ENCODE results near the gene TTC9B.

DNA sequence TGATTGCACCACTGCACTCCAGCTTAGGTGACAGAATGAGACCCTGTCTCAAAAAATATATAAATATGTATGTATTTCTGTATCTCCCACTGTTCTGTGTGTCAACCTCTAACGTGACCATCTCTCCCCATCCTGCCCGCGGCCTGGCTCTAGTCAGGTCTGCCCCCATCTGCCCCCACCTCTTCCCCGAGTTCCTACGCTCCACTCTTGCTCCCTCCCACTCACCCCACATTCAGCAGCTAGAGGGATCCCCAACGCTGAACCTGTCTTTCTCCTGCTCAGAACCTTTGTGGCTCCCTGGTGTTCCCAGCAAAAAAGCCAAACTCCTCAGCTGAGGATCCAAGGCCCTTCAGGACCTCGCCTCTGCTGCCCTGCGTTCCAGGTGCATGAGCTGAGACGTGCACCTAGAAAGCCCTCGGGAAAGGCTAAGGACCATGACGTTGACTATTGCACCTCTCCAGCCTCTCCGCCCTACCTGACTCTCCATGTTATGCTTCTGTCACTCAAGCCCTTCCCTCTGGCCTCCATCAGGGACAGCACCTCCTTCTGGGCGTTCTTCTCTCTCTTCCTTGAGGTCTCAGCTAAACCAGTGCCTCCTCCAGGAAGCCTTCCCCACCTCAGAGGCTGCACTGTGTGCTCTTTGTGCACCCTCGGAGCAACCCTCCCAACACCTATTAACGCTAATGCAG, 48.9 kb upstream of the TTC9B start:
- TF ChIP-seq, protein P1, sequence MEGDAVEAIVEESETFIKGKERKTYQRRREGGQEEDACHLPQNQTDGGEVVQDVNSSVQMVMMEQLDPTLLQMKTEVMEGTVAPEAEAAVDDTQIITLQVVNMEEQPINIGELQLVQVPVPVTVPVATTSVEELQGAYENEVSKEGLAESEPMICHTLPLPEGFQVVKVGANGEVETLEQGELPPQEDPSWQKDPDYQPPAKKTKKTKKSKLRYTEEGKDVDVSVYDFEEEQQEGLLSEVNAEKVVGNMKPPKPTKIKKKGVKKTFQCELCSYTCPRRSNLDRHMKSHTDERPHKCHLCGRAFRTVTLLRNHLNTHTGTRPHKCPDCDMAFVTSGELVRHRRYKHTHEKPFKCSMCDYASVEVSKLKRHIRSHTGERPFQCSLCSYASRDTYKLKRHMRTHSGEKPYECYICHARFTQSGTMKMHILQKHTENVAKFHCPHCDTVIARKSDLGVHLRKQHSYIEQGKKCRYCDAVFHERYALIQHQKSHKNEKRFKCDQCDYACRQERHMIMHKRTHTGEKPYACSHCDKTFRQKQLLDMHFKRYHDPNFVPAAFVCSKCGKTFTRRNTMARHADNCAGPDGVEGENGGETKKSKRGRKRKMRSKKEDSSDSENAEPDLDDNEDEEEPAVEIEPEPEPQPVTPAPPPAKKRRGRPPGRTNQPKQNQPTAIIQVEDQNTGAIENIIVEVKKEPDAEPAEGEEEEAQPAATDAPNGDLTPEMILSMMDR (IDR thresholded peaks at IDR 0.05) = no peak
- no peak for TF ChIP-seq POLR2A (IDR thresholded peaks at IDR 0.05)
